HG03442 (cell line): ENCODE results near the gene METTL16.
"Not testable (repeated sequence)": the region's sequence is repeated elsewhere in the genome, so short reads cannot be mapped to it uniquely, and the experiment has no call there.

Experiments
- ATAC-seq: cut with Tn5 transposase; IDR thresholded peaks from one replicate; pipeline ENCODE4 v1.9.1; 2021; ENCODE audit warnings: mild to moderate bottlenecking, moderate library complexity; ENCODE audit not compliant: unreplicated experiment

The METTL16 gene

DNA sequence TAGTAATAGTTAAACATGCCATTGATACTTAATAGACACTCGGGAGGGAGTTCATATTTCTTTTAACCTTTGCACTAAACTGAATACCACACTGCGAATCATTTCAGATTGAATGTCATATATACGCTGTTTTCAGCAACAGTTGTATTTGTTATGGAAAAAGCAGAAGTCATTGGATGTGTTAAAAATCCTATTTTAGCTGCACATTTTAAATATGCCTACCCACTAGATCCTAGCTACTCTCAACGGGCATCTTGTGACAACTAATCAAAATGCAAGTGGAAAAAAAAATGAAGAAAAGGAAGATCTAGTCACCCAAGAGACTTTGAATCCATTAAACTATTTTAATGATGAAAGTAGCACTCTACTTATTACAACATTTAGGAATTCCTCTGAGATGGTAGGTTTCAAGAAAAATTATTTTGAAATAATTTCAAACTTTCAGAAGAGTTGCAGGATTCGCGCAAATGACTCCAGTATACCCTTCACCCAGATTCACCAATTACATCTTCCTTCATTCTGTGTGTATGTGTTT lies 59.4 kb downstream of the METTL16 start:
- ATAC-seq: no peak

DNA sequence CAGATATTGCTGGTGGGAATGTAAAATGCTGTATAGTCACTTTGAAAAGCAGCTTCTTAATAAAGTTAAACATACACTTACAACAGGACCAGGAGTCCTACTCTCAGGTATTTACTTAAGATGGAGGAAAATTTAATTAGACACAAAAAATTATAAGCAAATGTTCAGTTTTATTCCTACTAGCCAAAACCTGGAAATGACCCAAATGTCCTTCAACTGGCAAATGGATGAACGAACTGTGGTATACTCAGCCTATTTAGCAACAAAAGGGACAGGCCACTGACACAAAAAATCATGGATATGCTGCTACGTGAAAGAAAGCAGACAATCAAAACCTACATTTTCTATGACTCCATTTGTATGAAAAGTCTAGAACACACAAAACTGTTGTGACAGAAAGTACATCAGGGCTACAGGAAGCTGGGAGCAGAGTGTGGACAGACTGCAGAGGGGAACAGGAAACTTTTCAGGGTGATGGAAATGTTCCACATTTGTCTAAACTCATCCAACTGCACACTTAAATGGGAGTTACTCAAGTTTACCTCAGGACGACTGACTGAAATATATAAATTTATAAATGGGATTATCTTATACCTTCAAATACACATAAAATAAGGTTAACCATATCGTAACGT lies 61.6 kb downstream of the METTL16 start:
- no peak for ATAC-seq

- no peak for ATAC-seq
These were observed 62.2 kb downstream of the METTL16 start for GRCh38 chr17:2449486-2449885.

- ATAC-seq: not testable (repeated sequence)
These were observed 64.2 kb downstream of the METTL16 start for GRCh38 chr17:2447479-2447878.

GRCh38 chr17:2445638-2446037 lies 66.0 kb downstream of the METTL16 start:
- ATAC-seq: no peak

GRCh38 chr17:2444382-2444781 lies 67.3 kb downstream of the METTL16 start:
- no peak for ATAC-seq

DNA sequence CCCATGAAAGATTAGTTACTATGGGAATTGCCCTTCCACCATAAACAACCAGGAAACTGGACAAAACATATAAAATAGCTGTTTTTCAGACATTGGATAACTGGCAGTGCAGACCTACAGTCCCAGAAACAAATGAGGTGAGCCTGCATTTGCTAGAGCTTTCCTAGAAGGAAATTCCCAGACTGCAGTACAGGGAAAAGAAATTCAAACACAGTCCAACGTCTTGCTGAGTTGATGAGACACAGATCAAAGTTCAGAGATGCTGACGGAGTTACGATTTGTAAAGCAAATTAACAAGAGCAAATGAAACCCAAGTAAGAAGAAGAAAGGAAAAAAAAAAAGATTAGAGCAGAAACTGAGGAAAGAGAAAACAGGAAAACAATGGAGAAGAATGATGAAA lies 69.5 kb downstream of the METTL16 start:
- no peak for ATAC-seq

GRCh38 chr17:2440930-2441329 lies 70.8 kb downstream of the METTL16 start:
- no peak for ATAC-seq

DNA sequence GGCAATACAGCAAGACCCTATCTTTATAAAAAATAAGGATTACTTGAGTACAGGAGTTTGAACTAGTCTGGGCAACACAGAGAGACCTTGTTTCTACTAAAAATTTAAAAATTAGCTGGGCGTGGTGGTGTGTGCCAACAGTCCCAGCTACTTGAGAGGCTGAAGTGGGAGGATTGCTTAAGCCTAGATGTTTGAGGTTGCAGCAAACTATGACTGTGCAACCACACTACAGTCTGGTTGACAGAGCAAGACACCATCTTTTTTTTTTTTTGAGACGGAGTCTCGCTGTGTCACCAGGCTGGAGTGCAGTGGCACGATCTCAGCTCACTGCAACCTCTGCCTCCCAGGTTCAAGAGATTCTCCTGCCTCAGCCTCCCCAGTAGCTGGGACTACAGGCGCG lies 71.7 kb downstream of the METTL16 start:
- not testable (repeated sequence) for ATAC-seq

- no peak for ATAC-seq
These were observed 72.9 kb downstream of the METTL16 start for GRCh38 chr17:2438823-2439222.

GRCh38 chr17:2436316-2436905 lies 75.3 kb downstream of the METTL16 start:
- no peak for ATAC-seq

- ATAC-seq: no peak
These were observed 75.8 kb downstream of the METTL16 start for GRCh38 chr17:2435862-2436261.

DNA sequence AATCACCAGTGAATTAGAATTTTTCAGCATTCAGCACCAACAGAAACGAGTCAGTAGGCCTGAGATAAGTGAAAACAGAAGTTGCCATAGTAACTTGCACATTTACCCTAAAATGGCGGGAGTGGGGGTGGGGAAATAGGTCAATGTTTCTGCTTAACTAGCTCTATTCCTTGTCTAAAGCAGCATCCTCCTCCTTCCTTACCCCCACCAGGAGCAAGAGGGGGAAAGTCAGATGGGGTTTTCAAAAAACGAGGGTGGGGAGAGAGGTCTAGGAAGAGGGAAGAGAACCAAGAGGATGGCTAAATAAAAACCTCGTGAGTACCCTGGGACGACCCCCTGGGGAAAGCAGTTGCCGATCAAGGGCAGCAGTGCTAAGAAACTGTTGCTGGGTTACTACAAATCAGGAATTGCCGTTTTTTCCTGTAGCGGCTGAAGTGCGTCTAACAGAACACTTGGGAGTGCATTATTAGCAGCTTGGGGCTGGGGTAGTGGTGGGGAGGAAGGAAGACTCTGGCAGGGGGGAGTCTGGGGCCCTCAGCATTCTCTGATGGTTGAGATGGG lies 76.4 kb downstream of the METTL16 start:
- no peak for ATAC-seq

GRCh38 chr17:2433696-2434095 lies 78.0 kb downstream of the METTL16 start:
- ATAC-seq: no peak

- no peak for ATAC-seq
These were observed 83.8 kb downstream of the METTL16 start for GRCh38 chr17:2427910-2428309.

- no peak for ATAC-seq
These were observed 84.5 kb downstream of the METTL16 start for GRCh38 chr17:2427215-2427614.

DNA sequence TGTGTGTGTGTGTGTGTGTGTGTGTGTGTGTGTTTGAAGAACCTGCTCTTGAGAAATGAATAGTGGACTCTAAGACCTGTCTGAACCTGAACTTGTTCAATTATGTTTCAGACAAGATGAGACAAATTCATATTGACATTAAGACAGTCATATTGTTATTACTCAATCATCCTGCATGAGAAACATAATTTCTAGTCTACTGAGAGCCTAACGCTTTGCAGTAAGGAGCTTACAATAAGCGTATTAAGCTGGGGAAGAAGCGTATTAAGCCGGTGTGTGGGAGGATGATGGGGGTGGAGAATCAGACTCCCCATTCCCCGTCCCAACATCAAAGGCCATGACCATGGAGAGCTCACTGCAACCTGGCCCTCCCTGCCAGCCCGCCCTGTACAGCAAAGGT lies 88.4 kb downstream of the METTL16 start:
- ATAC-seq: no peak

GRCh38 chr17:2421315-2422147 lies 90.2 kb downstream of the METTL16 start:
- no peak for ATAC-seq

DNA sequence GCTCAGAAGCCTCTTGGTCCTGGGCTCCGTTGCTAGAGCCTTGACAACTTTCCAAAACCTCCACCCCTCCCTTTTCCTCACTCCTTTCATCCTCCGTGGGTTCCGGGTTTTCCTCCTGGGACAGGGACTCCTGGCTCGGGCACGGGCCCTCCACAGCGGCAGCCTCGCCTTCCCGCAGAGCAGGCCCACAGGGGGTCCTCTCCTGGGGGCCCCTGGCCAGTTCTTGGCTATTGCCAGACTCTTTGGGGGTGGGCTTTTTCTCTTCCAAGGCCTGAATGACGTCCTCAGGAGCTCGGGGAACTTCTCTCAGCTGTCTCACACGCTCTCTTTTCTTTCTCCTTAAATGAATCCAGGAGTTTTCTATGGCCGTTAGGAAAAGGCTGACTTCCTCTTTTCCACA lies 91.5 kb downstream of the METTL16 start:
- no peak for ATAC-seq

DNA sequence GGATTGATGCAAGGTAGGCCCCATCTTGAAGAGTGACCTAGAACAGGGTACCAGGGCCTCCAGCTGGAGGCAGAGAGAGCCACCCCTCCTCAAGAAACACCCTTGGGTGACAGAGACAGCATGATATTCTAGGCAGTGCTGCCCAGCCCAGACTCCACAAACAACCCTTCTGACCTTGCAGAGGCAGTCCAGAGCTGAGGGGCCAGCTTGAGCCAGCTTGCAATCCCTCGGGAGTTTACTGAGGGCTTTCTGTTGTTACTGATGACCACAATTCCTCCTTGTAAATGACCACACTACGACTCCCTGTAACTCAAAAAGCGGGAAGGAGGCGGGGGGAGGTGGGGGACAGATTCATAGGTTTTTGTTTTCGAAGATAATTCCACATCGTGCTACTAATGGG lies 92.2 kb downstream of the METTL16 start:
- no peak for ATAC-seq

- no peak for ATAC-seq
These were observed 93.1 kb downstream of the METTL16 start for GRCh38 chr17:2418572-2418971.
